HepG2 (cell line): Measurements from ENCODE around the gene SERPINB6. TPM values are rescaled to one million over a fixed set of nuclear protein-coding genes. Genes with fewer than 3 reads are reported as not detected.
A peak's percentile ranks its signal among the peaks of the same experiment; 100 is the strongest.

Experiments
- CEBPG ChIP-seq: IDR thresholded peaks from 2 replicates; pipeline ENCODE4 v1.6.1; 2016
- CTCF ChIP-seq: sonication (generic); formaldehyde crosslinking; IDR thresholded peaks from 2 replicates; pipeline ENCODE4 v1.5.0; 2020; ENCODE audit warnings: mild to moderate bottlenecking, missing genetic modification reagents, moderate library complexity
- FOXP4 ChIP-seq: sonication (generic); formaldehyde crosslinking; IDR thresholded peaks from 2 replicates; pipeline ENCODE4 v1.4.0; 2020; ENCODE audit warnings: missing genetic modification reagents
- GABPB1 ChIP-seq: IDR thresholded peaks from 2 replicates; pipeline ENCODE4 v1.6.1; 2016; ENCODE audit warnings: mild to moderate bottlenecking, missing genetic modification reagents, moderate library complexity, missing compliant biosample characterization
- GTF2F1 ChIP-seq: fragments of 150-350 bp; IDR thresholded peaks from 2 replicates; pipeline ENCODE4 v1.6.1; 2014; ENCODE audit warnings: low read length
- HNF1A ChIP-seq, 2 experiments: sonication (generic) in 1 of 2; formaldehyde crosslinking in 1 of 2; IDR thresholded peaks; 2 replicates each; pipeline versions ENCODE4 v1.4.0 to v1.6.1; 2016 to 2020; ENCODE audit warnings: borderline replicate concordance in 1 of 2, low read depth in 1 of 2, mild to moderate bottlenecking in 1 of 2, missing genetic modification reagents in 1 of 2
- KDM4B ChIP-seq: sonication (generic); formaldehyde crosslinking; IDR thresholded peaks from 2 replicates; pipeline ENCODE4 v1.4.0; 2020; ENCODE audit warnings: missing genetic modification reagents
- MAFG ChIP-seq: sonication (generic); formaldehyde crosslinking; IDR thresholded peaks from 2 replicates; pipeline ENCODE4 v1.5.1; 2020; ENCODE audit warnings: mild to moderate bottlenecking, missing genetic modification reagents
- MXD3 ChIP-seq: IDR thresholded peaks from 2 replicates; pipeline ENCODE4 v1.6.1; 2016; ENCODE audit warnings: mild to moderate bottlenecking, missing biosample characterization, missing genetic modification reagents
- RFX5 ChIP-seq: IDR thresholded peaks from 2 replicates; pipeline ENCODE4 v1.6.1; 2011; ENCODE audit warnings: low read depth, low read length, improper control_type of control experiment
- TAF1 ChIP-seq: sonication (generic); formaldehyde crosslinking; IDR thresholded peaks from 2 replicates; pipeline ENCODE4 v1.4.0; 2020; ENCODE audit warnings: missing genetic modification reagents
- TARDBP ChIP-seq: sonication (generic); formaldehyde crosslinking; IDR thresholded peaks from 2 replicates; pipeline ENCODE4 v1.8.0; 2022; ENCODE audit warnings: mild to moderate bottlenecking, missing genetic modification reagents
- ZBTB20 ChIP-seq: sonication (generic); formaldehyde crosslinking; IDR thresholded peaks from 2 replicates; pipeline ENCODE4 v1.8.1; 2023; ENCODE audit warnings: missing genetic modification reagents, low read depth, mild to moderate bottlenecking, borderline replicate concordance
- ZBTB4 ChIP-seq: sonication (generic); formaldehyde crosslinking; IDR thresholded peaks from 2 replicates; pipeline ENCODE4 v1.4.0; 2020; ENCODE audit warnings: missing genetic modification reagents, mild to moderate bottlenecking, borderline replicate concordance
- ZNF333 ChIP-seq: sonication (generic); formaldehyde crosslinking; IDR thresholded peaks from 2 replicates; pipeline ENCODE4 v1.4.0; 2020; ENCODE audit warnings: mild to moderate bottlenecking, missing genetic modification reagents, borderline replicate concordance
- ZNF414 ChIP-seq: sonication (generic); formaldehyde crosslinking; IDR thresholded peaks from 2 replicates; pipeline ENCODE4 v1.5.0; 2020; ENCODE audit warnings: missing genetic modification reagents
- polyA plus RNA-seq, 8 experiments: library from polyadenylated mRNA; depleted of rRNA in 3 of 8; stranded (reverse) in 7 of 8; unstranded in 1 of 8; fragments of >200 nt; fragmentation: Illumina TruSeq in 4 of 8; extraction: Trizol in 4 of 8; gene quantifications; 2 replicates each; pipeline versions ENCODE4 v1.2.1 to v1.2.3, GENCODE V29; 2011 to 2016; ENCODE audit warnings: low read depth in 4 of 8, missing spikeins in 1 of 8, mixed read lengths in 1 of 8; ENCODE audit not compliant: insufficient read depth in 1 of 8
- total RNA-seq, 5 experiments: library from RNA; depleted of rRNA; stranded (reverse); fragments of >200 nt; fragmentation: Illumina TruSeq; extraction: Trizol; gene quantifications; 2 replicates each; pipeline ENCODE4 v1.2.3, GENCODE V29; 2016; ENCODE audit warnings: low read depth in 1 of 5

SERPINB6 gene
- total and polyA plus RNA-seq, 2 of the 13 experiments (the other 11 are each of a cell fraction or from before 2014, with no cell fraction given) = 38.2 to 61.3 TPM

- TF ChIP-seq GTF2F1 = no peak
- TF ChIP-seq ZBTB20 (CRISPR knock-in tag) = no peak
- TF ChIP-seq KDM4B (CRISPR knock-in tag) = 0 out of 2 replicates have a peak, but pooled peaks have one; percentile 23
- 0 out of 2 replicates have a peak, but pooled peaks have one; percentile 40 for TF ChIP-seq ZNF414 (CRISPR knock-in tag)
- peak; percentile 99 for TF ChIP-seq MAFG (CRISPR knock-in tag)
- TF ChIP-seq ZNF333 = no peak
- no peak for TF ChIP-seq TAF1 (CRISPR knock-in tag)
- no peak for TF ChIP-seq HNF1A (IDR thresholded peaks at IDR 0.05; ENCODE audit: low read depth)
- no peak for TF ChIP-seq HNF1A (CRISPR knock-in tag; IDR thresholded peaks at IDR 0.05; ENCODE audit: borderline replicate concordance)
- TF ChIP-seq CTCF = peak; percentile 75
- TF ChIP-seq ZBTB4 = no peak
- TF ChIP-seq CEBPG (CRISPR knock-in tag) = peak; percentile 33; the same call in 1 of the 2 replicates
- no peak for TF ChIP-seq MXD3
- TF ChIP-seq GABPB1 (CRISPR knock-in tag) = no peak; the same call in 1 of the 2 replicates
- TF ChIP-seq FOXP4 (CRISPR knock-in tag) = peak; percentile 88
- TF ChIP-seq RFX5 = peak; percentile 27; the same call in 1 of the 2 replicates
- 0 out of 2 replicates have a peak, but pooled peaks have one; percentile 54 for TF ChIP-seq TARDBP (CRISPR knock-in tag)
These were observed 30.5 kb upstream of the SERPINB6 start (continued) for GRCh38 chr6:3001773-3002293.
